Neural progenitor cell (in vitro differentiated cells): ENCODE results near the gene TAPBPL.

ENCODE experiments used
- EZH2 ChIP-seq: fragments of 200-600 bp; sonication (generic); IDR thresholded peaks from 2 replicates; pipeline ENCODE4 v1.6.1; 2017; ENCODE audit warnings: antibody characterized with exemption, mild to moderate bottlenecking, moderate library complexity
- TF ChIP-seq, protein P1 (sequence below): fragments of 200-600 bp; sonication (generic); IDR thresholded peaks from 2 replicates; pipeline ENCODE4 v1.5.1; 2017; ENCODE audit warnings: antibody characterized with exemption, mild to moderate bottlenecking

DNA sequence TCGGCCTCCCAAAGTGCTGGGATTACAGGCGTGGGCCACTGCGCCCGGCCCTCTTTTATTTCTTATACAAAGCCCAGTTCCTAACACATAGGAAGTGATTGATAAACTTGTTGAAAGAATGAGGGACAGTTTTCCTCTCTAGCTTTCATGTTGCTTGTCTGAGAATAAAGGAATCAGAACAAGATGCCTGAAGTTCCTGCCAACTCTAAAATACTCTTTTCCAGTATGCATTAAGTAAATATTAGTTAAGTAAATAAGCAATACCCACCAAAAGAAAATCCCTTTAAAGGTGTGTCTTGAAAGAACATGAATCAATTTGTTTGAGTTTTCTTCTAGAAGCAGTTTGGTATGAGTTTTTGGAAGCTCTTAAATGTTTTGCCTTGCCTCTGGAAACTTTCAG, 31.5 kb upstream of the TAPBPL start:
- no peak for TF ChIP-seq EZH2
- TF ChIP-seq, protein P1, sequence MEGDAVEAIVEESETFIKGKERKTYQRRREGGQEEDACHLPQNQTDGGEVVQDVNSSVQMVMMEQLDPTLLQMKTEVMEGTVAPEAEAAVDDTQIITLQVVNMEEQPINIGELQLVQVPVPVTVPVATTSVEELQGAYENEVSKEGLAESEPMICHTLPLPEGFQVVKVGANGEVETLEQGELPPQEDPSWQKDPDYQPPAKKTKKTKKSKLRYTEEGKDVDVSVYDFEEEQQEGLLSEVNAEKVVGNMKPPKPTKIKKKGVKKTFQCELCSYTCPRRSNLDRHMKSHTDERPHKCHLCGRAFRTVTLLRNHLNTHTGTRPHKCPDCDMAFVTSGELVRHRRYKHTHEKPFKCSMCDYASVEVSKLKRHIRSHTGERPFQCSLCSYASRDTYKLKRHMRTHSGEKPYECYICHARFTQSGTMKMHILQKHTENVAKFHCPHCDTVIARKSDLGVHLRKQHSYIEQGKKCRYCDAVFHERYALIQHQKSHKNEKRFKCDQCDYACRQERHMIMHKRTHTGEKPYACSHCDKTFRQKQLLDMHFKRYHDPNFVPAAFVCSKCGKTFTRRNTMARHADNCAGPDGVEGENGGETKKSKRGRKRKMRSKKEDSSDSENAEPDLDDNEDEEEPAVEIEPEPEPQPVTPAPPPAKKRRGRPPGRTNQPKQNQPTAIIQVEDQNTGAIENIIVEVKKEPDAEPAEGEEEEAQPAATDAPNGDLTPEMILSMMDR: no peak
